Iris pigment epithelial cell (primary cell): ENCODE results near the gene GAB2.

Source experiments
- DNase-seq: peaks from one replicate; pipeline ENCODE4 v3.0.0-alpha.2; 2011; ENCODE audit warnings: low read depth

The GAB2 gene

GRCh38 chr11:78428266-78428636 lies 10.6 kb upstream of the GAB2 start:
- DNase-seq, result no peak

GRCh38 chr11:78427615-78428265 lies 10.1 kb upstream of the GAB2 start:
- no peak for DNase-seq

- no peak for DNase-seq
Observed at GRCh38 chr11:78426845-78427244, 9.2 kb upstream of the GAB2 start.

DNA sequence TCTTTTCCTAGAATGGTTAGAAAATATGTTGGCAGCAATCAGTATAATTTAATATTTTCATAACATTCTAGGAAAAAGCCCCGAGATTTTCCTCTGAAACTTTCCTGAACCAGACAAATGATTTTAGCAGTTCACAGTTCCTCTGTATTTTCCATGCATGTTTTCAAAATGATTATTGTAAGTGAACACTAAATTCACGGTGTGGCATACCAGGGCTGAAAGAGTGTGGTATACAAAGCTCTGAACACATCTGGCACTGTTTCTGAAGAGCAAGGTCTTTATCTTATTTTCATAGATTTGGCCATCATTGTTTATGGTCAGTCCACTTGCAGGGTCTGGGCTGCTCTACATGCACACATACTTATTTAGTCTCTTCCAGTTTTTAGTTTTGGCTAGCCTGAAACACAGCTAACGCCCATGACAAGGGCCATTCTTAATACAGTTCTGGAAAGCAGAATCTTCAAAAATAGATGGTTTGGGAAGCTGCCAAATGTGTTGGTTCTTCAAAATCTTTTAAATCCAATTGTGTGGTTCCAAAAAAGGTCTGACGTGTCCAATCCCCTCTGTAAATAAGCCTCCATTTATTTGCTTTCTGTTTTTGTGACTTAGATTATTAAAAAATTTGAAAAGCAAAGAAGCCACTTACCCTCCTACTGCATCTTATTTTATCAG lies 7.9 kb upstream of the GAB2 start:
- no peak for DNase-seq

DNA sequence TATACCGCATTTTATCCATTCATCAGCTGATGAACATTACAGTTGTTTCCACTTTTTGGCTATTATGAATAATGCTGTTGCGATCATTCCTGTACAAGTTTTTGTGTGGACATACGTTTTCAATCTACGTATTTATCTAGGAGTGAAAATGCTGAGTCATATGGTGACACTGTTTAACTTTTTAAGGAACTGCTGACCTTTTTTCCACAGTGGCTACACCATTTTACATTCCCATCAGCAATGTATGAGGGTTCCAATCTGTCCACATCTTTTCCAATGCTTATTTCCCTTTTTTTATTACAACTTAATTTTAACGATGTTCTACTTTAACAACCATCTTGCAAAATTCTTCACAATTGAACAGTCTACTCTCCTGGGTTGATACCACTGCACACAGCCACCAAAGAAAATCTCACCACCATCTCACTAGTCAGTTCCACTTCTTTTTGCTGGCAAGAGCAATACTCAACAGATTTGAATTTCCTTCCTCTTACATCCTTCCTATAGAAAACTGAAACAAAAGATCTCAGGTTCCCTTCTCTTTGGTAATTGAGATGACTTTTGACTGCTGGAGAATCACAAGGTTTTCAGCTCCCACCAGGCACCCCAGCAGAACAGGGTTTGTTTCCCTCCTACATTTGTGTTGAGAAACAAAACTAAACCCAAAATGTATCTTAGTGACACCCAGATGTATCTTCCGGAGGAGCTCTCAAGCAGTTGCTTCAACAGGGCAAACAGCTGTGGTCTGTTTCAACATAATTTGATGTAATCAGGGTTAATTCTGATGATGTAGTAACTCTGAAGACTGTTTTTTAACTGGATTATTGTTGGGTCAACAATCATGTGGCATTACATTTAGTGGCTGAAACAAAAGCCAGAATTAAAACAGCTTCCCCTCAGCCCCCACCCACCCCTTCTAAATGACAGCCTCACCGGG lies 7.0 kb upstream of the GAB2 start:
- DNase-seq, result peak; percentile 78

DNA sequence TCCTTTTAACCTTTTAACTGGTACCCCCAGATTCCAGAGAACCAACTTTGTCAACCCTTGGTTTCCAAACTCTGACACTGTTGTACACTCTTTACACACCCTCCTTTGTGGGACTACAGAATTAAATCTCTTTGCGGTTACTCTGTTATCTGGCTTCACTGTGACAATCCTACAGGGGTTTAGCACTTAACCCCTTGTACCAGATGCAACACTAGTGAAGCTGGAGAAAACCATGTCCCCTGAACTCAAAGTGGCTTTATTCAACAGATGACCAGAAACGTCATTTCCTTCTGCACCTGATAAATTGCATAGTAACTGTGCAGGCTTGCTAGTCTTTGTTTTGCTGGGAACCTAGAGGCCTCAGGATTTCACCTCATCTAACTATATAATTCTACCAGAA lies 5.6 kb upstream of the GAB2 start:
- no peak for DNase-seq

DNA sequence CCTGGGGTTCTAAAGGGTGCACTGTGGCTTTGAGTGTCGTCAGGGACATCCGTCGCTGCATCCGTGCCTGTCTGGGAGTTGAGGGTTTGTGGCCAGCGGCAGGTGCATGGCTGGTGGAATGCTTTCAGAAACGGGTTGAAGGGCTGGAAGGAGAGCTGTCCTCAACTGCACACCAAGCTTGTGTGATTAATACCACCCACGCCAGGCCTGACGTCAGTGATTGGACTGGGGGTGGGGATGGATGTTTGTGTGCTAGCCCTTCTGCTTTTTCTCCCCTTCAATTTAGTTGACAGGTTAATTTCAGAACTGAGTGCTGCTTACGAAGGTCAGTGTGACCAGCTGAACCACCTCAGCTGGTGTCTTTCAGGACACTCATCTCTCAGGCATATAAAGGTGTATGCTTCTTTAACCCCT lies 3.2 kb upstream of the GAB2 start:
- DNase-seq, result peak; percentile 85

- peak; percentile 92 for DNase-seq
Observed at GRCh38 chr11:78420255-78420764, 2.7 kb upstream of the GAB2 start.

DNA sequence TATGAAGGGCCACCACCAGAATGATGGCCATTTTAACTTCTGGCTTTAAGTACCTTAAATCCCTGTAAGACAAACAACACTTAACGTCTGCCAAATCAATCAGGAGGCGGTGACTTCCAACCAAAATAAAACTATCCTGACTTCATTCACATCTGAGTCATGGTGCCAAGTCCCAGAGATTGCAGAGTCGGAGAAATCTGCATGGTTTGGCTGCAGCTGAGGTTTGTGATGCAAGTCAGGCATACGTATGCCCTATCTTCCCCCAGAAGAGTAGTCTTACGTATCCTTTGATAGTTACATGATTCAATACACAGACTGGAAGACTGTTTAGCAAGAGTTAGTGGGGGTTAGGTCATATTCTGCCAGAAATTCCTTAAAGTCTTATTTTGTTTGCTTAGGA lies 1.7 kb upstream of the GAB2 start:
- peak; percentile 99 for DNase-seq

DNA sequence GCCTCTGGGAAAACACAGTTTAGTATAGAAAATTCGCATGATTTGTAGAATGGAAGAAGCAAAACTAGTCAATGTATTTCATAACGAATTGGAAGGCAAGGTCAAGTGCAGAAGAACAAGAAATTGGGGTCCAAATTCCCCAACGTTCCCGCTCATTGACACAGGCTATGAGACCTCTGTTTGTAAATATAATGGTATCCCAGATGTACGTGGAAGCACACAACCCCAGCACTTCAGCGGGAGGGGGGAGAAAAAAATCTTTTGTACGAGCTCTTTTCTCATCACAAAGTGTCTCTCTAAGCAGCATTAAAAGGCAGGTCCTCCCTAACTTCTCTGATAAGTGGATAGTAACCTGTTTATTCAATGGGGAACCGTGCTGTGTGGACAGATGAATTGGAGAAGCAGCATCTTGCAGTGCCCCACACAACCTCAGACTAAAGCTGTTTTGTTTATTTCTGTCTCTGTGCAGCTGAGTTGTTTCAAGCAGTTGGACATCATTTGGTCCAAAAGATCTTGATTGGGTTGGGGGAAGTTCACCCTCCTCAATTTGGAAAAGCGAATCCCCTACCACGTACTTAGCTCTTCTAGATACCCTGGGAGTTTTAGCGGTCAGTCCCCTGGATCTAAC lies 1.1 kb upstream of the GAB2 start:
- DNase-seq, result peak; percentile 24

- DNase-seq, result peak; percentile 76
Observed at GRCh38 chr11:78417888-78418583, 416 bp upstream of the GAB2 start.

- peak; percentile 89 for DNase-seq
Observed at GRCh38 chr11:78416285-78417174, 1.1 kb downstream of the GAB2 start.

- DNase-seq, result no peak
Observed at GRCh38 chr11:78415338-78415737, 2.3 kb downstream of the GAB2 start.

DNA sequence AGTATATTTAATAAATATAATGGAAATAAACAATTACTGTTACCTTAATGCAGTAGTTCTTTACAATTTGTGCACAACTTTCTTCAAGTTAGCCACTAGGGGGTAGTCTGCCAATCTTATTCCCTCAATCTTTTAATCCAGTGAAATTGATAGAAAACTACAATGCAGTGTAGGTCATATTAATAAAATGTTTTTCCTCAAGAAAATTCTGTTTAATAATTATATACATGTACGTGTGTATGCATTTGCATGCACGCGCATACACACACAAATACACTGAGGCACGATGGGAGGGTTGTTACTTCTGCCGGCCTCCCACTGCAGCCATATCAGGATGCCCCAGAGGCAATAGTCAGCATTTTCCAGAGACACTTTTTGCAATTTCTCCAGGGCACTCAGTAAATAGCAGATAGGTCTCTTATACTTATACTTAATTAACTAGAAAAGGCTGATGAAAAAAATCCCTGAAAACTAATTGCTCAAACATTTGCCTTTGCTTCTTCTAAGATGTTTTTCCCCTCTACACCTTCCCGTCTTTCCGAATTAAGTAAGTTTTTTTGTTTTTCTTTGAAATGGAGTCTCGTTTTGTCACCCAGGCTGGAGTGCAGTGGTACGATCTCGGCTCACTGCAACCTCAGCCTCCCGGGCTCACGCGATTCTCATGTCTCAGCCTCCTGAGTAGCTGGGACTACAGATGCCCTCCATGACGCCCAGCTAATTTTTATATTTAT lies 3.1 kb downstream of the GAB2 start:
- DNase-seq, result peak; percentile 39

- no peak for DNase-seq
Observed at GRCh38 chr11:78408619-78409018, 9.0 kb downstream of the GAB2 start.

DNA sequence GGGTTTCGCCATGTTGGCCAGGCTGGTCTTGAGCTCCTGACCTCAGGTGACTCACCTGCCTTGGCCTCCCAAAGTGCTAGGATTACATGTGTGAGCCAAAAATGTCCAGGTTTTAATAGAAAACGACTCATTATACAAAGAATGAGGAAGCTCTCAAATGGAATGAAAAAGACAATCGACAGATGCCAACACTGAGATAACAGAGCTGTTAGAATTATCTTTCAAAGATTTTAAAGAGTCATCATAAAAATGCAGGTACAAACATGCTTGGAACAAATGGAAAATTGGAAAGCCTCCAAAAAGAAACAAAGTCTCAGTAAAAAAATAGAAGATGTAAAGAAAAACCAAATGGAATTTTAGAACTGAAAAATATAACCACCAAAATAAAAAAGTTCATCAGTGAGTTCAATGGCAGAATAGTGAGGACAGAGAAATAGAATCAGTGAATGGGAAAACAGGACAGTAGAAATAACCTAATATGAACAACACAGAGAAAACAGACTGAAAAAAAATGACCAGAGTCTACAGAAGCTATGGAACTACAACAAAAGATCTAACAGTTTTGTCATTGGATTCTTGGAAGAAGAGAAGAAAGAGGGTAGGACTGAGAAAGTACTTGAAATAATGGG lies 10.9 kb downstream of the GAB2 start:
- no peak for DNase-seq

GRCh38 chr11:78405805-78406204 lies 11.8 kb downstream of the GAB2 start:
- DNase-seq, result no peak

DNA sequence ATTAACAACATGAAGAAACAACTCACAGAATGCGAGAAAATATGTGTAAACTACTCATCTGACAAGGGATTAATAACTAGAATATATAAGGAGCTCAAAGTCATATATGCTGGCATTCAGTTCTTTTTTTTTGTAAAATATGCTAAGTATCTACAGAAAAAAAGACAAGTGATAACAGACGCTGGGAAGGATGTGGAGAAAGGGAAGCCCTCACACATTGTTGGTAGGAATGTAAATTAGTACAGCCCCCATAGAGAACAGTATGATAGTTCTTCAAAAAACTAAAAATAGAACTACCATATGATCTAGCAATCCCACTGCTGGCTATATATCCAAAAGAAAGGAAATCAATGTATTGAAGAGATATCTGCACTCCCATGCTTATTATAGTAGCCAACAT lies 13.8 kb downstream of the GAB2 start:
- no peak for DNase-seq

- DNase-seq, result no peak
Observed at GRCh38 chr11:78402847-78403246, 14.8 kb downstream of the GAB2 start.
